ENCODE measurements around the gene BCO1.

GRCh38 chr16:81190667-81191066 is 47.8 kb upstream of the BCO1 start:
- TF ChIP-seq CTCF (IDR thresholded peaks at IDR 0.05; ENCODE audit: low read length) (no peak), EZH2 (IDR thresholded peaks at IDR 0.05; ENCODE audit: borderline replicate concordance, low read length) (no peak)
